Gastrocnemius medialis (tissue), 4 donors: Measurements from ENCODE around the gene YJU2. TPM values are rescaled to one million over a fixed set of nuclear protein-coding genes. Genes with fewer than 3 reads are reported as not detected.

Experiments
- ATAC-seq, 2 donors: fragments of 150-250 bp; one replicate each; pipeline ENCODE4 v1.9.1; 2016
- DNase-seq, 2 donors: peaks; one replicate each; pipeline ENCODE4 v3.0.0-alpha.2; 2019
- H3K27ac ChIP-seq, 4 donors: fragments of 200-600 bp; sonication (generic); 1 replicate in 1 of 4; 2 replicates in 3 of 4; pipeline ENCODE4 v1.5.1; 2016 to 2018; ENCODE audit warnings: mild to moderate bottlenecking in 2 of 4, moderate library complexity in 1 of 4
- H3K27me3 ChIP-seq, 3 donors: fragments of 200-600 bp; sonication (generic) in 2 of 3; 1 replicate in 1 of 3; 2 replicates in 2 of 3; pipeline versions ENCODE4 v1.5.1 to v1.6.0; 2016 to 2019; ENCODE audit warnings: mild to moderate bottlenecking in 1 of 3, moderate library complexity in 1 of 3
- H3K36me3 ChIP-seq, 2 donors: fragments of 200-600 bp; sonication (generic) in 1 of 2; one replicate each; pipeline ENCODE4 v1.5.1; 2017 to 2018
- H3K4me1 ChIP-seq, 2 donors: fragments of 200-600 bp; sonication (generic) in 1 of 2; one replicate each; pipeline ENCODE4 v1.5.1; 2016 to 2017; ENCODE audit warnings: mild to moderate bottlenecking in 2 of 2
- H3K4me3 ChIP-seq, 4 donors: fragments of 200-600 bp; sonication (generic) in 3 of 4; 1 replicate in 1 of 4; 2 replicates in 3 of 4; pipeline ENCODE4 v1.5.1; 2016 to 2019; ENCODE audit warnings: mild to moderate bottlenecking in 2 of 4
- H3K9me3 ChIP-seq, 3 donors: fragments of 200-600 bp; sonication (generic) in 2 of 3; 1 replicate in 1 of 3; 2 replicates in 2 of 3; pipeline ENCODE4 v1.5.1; 2016 to 2019
- CTCF ChIP-seq, 5 experiments: fragments of 450-650 bp in 3 of 5; fragments of 200-600 bp in 2 of 5; sonication (generic) in 2 of 5; IDR thresholded peaks in 4 of 5; conservative IDR thresholded peaks in 1 of 5; 1 replicate in 4 of 5; 2 replicates in 1 of 5; pipeline ENCODE4 v1.5.1; 2016 to 2019; ENCODE audit warnings: antibody characterized with exemption in 5 of 5, mild to moderate bottlenecking in 3 of 5, moderate library complexity in 3 of 5
- POLR2A ChIP-seq, 2 donors: fragments of 450-650 bp; IDR thresholded peaks; one replicate each; pipeline ENCODE4 v1.6.1; 2017; ENCODE audit warnings: antibody characterized with exemption in 2 of 2, mild to moderate bottlenecking in 2 of 2, moderate library complexity in 2 of 2
- in situ Hi-C, 4 donors: fragments of 200-750 bp; cut with MboI; loops; one replicate each; pipeline versions ENCODE4 v1.15.0 to v1.8.0; 2017; ENCODE audit warnings: low sequenced_read_pairs in 4 of 4
- intact Hi-C: fragments of 100-400 bp; cut with DNase I; formaldehyde crosslinking; loops from one replicate; pipeline ENCODE4 v1.15.1; 2023; ENCODE audit warnings: low total_unique reads
- total RNA-seq, 4 donors: library from RNA; depleted of rRNA; stranded (reverse); fragments of >200 nt; gene quantifications; one replicate each; pipeline versions ENCODE4 v1.1.0 to v1.2.3, GENCODE V29; 2016

Gene YJU2
- total RNA-seq, 4 donors from 2014 or later = 13.5 to 37.8 (median 19.9) TPM

- DNase-seq (no peak), ATAC-seq (no peak)
- intact Hi-C loops = no loop called here
- H3K27ac ChIP-seq = no peak overlapping the region
- no peaks in the 10 kb centered on the region for H3K36me3 ChIP-seq
- in situ Hi-C loops = no loop called here
- H3K4me1 ChIP-seq = peaks cover 0 to 11% of the 10 kb centered on the region in 2 donors
- H3K4me3 ChIP-seq = no peak overlapping the region
- H3K9me3 ChIP-seq = no peaks in the 10 kb centered on the region
- peaks cover 29 to 38% (median 36%) of the 10 kb centered on the region in 3 donors for H3K27me3 ChIP-seq
- TF ChIP-seq POLR2A (IDR thresholded peaks at IDR 0.05) (no peak), CTCF (IDR thresholded peaks at IDR 0.05 in 4 of 5, conservative IDR thresholded peaks at IDR 0.05 in 1 of 5) (no peak)
Measured at GRCh38 chr19:4277191-4277696, 30.4 kb downstream of the YJU2 start.

GRCh38 chr19:4278010-4278409 lies 31.1 kb downstream of the YJU2 start:
- TF ChIP-seq CTCF (IDR thresholded peaks at IDR 0.05 in 4 of 5, conservative IDR thresholded peaks at IDR 0.05 in 1 of 5) (no peak), POLR2A (IDR thresholded peaks at IDR 0.05) (no peak)
- in situ Hi-C loops (no loop called here), intact Hi-C loops (no loop called here)
- DNase-seq = no peak
- H3K4me1 ChIP-seq = peaks cover 0 to 11% of the 10 kb centered on the region in 2 donors
- no peak overlapping the region for H3K4me3 ChIP-seq
- H3K27ac ChIP-seq = no peak overlapping the region
- ATAC-seq = no peak
- H3K27me3 ChIP-seq = peaks cover 32 to 38% (median 36%) of the 10 kb centered on the region in 3 donors
- no peaks in the 10 kb centered on the region for H3K9me3 ChIP-seq
- H3K36me3 ChIP-seq = no peaks in the 10 kb centered on the region

- intact Hi-C loops = no loop called here
- H3K4me3 ChIP-seq = peak within 1 kb of the TSS; percentile 22 to 41 (median 34)
Measured at GRCh38 chr19:4278419-4279266, 31.8 kb downstream of the YJU2 start, which contains the start of gene SHD. Gene SHD (plus strand): TSS chr19:4279266. CDS start chr19:4280064, 798 bp downstream.

GRCh38 chr19:4279267-4279529 lies 32.3 kb downstream of the YJU2 start:
- H3K27ac ChIP-seq = no peak overlapping the region
- H3K4me1 ChIP-seq = peaks cover 0 to 11% of the 10 kb centered on the region in 2 donors
- no peaks in the 10 kb centered on the region for H3K9me3 ChIP-seq
- intact Hi-C loops (no loop called here), in situ Hi-C loops (no loop called here)
- H3K27me3 ChIP-seq = peaks cover 35 to 38% (median 36%) of the 10 kb centered on the region in 3 donors
- ATAC-seq (no peak), DNase-seq (no peak)
- no peaks in the 10 kb centered on the region for H3K36me3 ChIP-seq
- no peak for TF ChIP-seq POLR2A (IDR thresholded peaks at IDR 0.05)
- TF ChIP-seq CTCF (IDR thresholded peaks at IDR 0.05 in 4 of 5, conservative IDR thresholded peaks at IDR 0.05 in 1 of 5) = no peak
- peak overlapping the region; percentile 22 to 41 (median 34) for H3K4me3 ChIP-seq

More at GRCh38 chr19:4278419-4279266, 31.8 kb downstream of the YJU2 start, which contains the start of gene SHD:
- Histone ChIP-seq H3K4me1 (peaks cover 0 to 11% of the 10 kb centered on the region in 2 donors), H3K27me3 (peaks cover 35 to 38% (median 36%) of the 10 kb centered on the region in 3 donors), H3K36me3 (no peaks in the 10 kb centered on the region), H3K9me3 (no peaks in the 10 kb centered on the region), H3K27ac (no peak within 1 kb of the TSS)
- in situ Hi-C loops = no loop called here
- DNase-seq = no peak
- ATAC-seq = no peak
- TF ChIP-seq POLR2A (IDR thresholded peaks at IDR 0.05) = no peak
- no peak for TF ChIP-seq CTCF (IDR thresholded peaks at IDR 0.05 in 4 of 5, conservative IDR thresholded peaks at IDR 0.05 in 1 of 5)
